GM18951 (cell line): Measurements from ENCODE around the gene GRAMD4.
A peak's percentile ranks its signal among the peaks of the same experiment; 100 is the strongest.

Experiments
- POLR2A ChIP-seq: IDR thresholded peaks from 4 replicates; pipeline ENCODE4 v1.6.1; 2011; ENCODE audit warnings: mild to moderate bottlenecking; ENCODE audit not compliant: insufficient read length, insufficient read depth; ENCODE audit errors: extremely low read depth
- in situ Hi-C: fragments of 300-500 bp; cut with MboI; formaldehyde crosslinking; loops from one replicate; pipeline ENCODE4 v1.12.0; 2022; ENCODE audit warnings: low sequenced_read_pairs, mixed read lengths, inconsistent platforms; ENCODE audit not compliant: unreplicated experiment

Gene GRAMD4

GRCh38 chr22:46619830-46620501, at the start of gene GRAMD4:
TSS of gene GRAMD4 (plus strand) at chr22:46620386. CDS start at chr22:46626800, 6,414 bp downstream.
- in situ Hi-C loops = no loop called here
- no peak for TF ChIP-seq POLR2A

GRCh38 chr22:46571642-46572250, 48.4 kb upstream of the GRAMD4 start:
- in situ Hi-C loops = no loop called here
- TF ChIP-seq POLR2A = no peak

GRCh38 chr22:46572911-46573780, 47.0 kb upstream of the GRAMD4 start:
- in situ Hi-C loops = no loop called here

GRCh38 chr22:46573781-46574437, 46.3 kb upstream of the GRAMD4 start:
- TF ChIP-seq POLR2A = no peak
- in situ Hi-C loops = no loop called here

More at GRCh38 chr22:46572911-46573780, 47.0 kb upstream of the GRAMD4 start:
- no peak for TF ChIP-seq POLR2A

GRCh38 chr22:46574438-46574992, 45.7 kb upstream of the GRAMD4 start:
- TF ChIP-seq POLR2A = no peak
- in situ Hi-C loops = no loop called here

- in situ Hi-C loops = no loop called here
- no peak for TF ChIP-seq POLR2A
Measured at GRCh38 chr22:46574993-46575910, 44.9 kb upstream of the GRAMD4 start.

- no peak for TF ChIP-seq POLR2A
- in situ Hi-C loops = no loop called here
Measured at GRCh38 chr22:46575911-46576555, 44.2 kb upstream of the GRAMD4 start.

- peak; percentile 63 for TF ChIP-seq POLR2A
- in situ Hi-C loops = no loop called here
Measured at GRCh38 chr22:46576556-46577367, 43.4 kb upstream of the GRAMD4 start.

GRCh38 chr22:46577368-46578249, 42.6 kb upstream of the GRAMD4 start:
- no peak for TF ChIP-seq POLR2A
- in situ Hi-C loops = no loop called here
